ENCODE measurements around the gene ZDHHC18.

Gene ZDHHC18, protein sequence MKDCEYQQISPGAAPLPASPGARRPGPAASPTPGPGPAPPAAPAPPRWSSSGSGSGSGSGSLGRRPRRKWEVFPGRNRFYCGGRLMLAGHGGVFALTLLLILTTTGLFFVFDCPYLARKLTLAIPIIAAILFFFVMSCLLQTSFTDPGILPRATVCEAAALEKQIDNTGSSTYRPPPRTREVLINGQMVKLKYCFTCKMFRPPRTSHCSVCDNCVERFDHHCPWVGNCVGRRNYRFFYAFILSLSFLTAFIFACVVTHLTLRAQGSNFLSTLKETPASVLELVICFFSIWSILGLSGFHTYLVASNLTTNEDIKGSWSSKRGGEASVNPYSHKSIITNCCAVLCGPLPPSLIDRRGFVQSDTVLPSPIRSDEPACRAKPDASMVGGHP

DNA sequence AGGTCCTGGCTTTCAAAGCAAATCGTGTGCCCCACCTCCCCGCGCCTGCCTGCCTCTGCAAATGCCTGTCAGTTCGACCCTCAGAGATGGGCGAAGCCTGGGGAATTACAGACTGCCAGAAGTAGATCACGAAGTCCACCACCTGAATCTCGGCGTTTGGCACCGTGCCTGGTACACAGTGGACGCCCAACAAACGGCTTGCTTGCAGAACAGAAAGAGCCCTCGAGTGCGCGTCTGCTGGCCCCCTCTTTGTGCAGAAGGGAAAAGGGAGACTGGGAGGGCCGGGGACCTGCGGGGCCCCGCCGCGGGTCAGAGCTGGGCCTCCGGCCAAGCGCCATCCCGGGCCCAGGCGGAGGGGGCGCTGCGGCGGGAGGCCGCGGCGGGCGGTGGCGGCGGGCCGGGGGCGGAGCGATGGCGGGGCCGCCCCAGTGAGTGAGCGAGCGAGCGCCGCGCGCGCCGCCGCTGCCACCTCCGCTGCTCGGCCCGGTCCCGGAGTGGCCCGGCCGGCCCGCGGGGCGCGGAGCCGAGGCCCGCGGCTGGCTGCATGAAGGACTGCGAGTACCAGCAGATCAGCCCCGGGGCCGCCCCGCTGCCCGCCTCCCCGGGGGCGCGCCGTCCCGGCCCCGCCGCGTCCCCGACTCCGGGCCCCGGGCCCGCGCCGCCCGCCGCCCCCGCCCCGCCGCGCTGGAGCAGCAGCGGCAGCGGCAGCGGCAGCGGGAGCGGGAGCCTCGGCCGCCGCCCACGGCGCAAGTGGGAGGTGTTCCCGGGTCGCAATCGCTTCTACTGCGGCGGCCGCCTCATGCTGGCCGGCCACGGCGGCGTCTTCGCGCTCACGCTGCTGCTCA, at the start of gene ZDHHC18:
TSS of gene ZDHHC18 (plus strand) at position 428 of the 845 bp plus-strand sequence. CDS start at position 545, 117 bp downstream.
- peak; percentile 84 for DNase-seq

DNA sequence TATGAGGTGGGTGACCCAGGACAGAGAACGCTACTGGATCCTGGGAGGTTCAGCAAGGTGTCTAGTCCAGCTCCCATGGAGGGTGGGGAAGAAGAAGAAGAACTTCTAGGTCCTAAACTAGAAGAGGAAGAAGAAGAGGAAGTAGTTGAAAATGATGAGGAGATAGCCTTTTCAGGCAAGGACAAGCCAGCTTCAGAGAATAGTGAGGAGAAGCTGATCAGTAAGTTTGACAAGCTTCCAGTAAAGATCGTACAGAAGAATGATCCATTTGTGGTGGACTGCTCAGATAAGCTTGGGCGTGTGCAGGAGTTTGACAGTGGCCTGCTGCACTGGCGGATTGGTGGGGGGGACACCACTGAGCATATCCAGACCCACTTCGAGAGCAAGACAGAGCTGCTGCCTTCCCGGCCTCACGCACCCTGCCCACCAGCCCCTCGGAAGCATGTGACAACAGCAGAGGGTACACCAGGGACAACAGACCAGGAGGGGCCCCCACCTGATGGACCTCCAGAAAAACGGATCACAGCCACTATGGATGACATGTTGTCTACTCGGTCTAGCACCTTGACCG, 47.3 kb upstream of the ZDHHC18 start:
- DNase-seq: no peak

DNA sequence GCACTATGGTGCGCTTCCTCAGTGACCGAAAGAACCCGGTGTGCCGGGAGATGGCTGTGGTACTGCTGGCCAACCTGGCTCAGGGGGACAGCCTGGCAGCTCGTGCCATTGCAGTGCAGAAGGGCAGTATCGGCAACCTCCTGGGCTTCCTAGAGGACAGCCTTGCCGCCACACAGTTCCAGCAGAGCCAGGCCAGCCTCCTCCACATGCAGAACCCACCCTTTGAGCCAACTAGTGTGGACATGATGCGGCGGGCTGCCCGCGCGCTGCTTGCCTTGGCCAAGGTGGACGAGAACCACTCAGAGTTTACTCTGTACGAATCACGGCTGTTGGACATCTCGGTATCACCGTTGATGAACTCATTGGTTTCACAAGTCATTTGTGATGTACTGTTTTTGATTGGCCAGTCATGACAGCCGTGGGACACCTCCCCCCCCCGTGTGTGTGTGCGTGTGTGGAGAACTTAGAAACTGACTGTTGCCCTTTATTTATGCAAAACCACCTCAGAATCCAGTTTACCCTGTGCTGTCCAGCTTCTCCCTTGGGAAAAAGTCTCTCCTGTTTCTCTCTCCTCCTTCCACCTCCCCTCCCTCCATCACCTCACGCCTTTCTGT, 46.0 kb upstream of the ZDHHC18 start:
- no peak for DNase-seq

DNA sequence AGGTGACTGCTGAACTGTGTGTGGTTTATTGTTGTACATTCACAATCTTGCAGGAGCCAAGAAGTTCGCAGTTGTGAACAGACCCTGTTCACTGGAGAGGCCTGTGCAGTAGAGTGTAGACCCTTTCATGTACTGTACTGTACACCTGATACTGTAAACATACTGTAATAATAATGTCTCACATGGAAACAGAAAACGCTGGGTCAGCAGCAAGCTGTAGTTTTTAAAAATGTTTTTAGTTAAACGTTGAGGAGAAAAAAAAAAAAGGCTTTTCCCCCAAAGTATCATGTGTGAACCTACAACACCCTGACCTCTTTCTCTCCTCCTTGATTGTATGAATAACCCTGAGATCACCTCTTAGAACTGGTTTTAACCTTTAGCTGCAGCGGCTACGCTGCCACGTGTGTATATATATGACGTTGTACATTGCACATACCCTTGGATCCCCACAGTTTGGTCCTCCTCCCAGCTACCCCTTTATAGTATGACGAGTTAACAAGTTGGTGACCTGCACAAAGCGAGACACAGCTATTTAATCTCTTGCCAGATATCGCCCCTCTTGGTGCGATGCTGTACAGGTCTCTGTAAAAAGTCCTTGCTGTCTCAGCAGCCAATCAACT, 45.2 kb upstream of the ZDHHC18 start:
- no peak for DNase-seq

DNA sequence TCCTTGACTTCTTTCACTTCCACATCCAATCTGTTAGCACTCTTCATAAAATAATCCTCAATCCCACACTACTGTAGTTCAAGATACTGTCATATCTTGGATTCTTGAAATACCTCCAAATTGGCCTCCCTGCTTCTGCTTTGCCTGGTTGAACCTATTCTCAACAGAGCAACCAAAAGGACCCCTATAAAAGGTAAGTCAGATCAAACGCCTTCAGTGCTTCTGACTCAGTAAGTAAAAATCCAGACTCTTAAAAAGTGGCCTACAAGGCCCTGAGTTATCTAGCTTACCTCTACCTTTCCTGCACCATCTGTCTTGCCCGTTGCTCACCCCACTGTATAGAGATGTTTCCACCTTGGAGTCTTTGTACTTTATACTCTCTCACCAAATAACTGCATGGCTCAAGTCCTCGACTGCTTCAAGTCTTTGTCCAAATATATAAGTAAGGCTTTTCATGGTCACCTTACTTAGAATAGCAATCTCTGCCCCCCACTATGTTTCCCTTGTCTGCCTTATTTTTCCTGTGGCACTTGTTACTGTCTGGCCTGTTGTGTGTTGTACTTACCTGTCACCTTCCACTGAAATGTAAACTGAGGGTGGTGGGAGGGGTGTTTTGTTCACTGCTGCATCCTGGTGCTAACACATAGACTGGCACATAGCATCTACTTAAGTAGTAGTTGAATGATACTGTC, 43.8 kb upstream of the ZDHHC18 start:
- DNase-seq: no peak

DNA sequence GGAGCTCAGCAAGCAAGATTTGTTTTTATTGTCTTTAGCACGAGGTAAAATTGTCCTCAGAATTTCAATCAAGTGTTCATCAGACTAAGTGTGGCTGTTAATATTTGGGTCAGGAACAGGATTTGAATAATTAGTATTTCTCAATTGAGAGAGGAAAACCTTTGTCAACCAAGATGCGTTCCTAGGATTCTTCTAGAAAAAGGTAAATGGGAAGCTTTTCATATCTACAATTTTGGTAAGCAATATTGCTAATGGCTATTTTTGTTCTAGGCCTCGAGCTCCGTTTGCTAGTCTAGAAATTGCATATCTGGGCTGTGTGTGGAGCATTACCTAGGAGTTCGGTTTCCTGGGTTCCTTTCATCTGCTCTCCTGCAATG, 42.9 kb upstream of the ZDHHC18 start:
- no peak for DNase-seq

DNA sequence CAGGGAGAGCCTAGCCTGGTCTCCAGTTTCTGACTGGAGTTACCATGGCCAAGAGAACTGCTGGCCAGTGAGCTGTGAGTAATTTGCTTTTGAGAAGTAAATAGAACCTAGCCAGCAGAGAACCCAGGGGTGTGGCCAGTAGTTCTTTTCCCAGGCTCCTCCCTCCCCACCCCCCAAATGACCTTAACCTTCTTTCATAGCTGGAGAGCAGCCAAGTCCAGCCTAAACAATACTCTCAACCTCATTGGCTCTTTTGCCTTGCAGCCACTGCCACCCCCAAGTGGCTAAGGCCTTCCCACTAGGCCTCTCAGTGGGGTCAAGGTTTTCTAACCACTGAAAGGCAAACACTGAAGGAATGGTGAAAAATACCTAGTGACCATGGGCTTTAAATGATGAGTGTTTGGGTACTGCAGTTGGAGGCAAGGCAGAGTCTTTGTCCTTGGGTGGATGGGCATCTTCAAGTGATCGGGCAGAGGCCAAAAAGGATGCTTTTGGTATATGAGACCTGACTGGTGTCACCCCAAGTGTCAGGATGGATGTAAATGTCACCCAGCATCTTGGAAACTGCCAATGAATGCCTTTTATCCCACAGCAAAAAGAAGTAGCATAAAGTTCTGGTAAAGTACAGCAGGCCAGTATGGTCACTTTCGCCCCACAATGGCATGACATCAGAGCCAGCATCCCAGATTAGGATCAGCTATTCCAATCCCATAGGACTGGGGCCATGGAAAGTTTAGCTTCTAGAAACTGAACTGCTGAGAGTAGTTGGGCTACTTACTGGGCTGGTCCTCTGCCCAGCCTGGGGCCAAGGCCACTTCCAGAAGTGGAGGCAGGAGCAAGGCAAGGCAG, 42.2 kb upstream of the ZDHHC18 start:
- no peak for DNase-seq

DNA sequence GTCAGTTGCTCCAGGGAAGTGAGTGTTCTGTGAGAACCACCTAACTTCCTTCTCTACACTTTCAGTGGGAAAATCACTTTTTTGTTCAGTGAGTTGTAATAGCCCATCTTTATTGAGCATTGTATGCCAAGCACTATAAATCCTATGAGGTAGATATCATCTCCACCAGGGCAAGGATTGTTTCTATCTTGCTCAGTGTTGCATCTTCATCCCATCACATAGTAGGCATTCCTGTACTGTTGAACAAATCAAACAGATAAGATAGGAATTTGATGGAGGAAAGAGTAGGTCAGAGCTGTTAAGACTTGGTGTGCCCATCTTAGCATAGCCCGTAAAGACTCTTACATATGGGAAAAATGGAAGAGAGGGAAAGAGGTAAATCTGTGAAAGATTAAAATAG, 41.6 kb upstream of the ZDHHC18 start:
- no peak for DNase-seq

DNA sequence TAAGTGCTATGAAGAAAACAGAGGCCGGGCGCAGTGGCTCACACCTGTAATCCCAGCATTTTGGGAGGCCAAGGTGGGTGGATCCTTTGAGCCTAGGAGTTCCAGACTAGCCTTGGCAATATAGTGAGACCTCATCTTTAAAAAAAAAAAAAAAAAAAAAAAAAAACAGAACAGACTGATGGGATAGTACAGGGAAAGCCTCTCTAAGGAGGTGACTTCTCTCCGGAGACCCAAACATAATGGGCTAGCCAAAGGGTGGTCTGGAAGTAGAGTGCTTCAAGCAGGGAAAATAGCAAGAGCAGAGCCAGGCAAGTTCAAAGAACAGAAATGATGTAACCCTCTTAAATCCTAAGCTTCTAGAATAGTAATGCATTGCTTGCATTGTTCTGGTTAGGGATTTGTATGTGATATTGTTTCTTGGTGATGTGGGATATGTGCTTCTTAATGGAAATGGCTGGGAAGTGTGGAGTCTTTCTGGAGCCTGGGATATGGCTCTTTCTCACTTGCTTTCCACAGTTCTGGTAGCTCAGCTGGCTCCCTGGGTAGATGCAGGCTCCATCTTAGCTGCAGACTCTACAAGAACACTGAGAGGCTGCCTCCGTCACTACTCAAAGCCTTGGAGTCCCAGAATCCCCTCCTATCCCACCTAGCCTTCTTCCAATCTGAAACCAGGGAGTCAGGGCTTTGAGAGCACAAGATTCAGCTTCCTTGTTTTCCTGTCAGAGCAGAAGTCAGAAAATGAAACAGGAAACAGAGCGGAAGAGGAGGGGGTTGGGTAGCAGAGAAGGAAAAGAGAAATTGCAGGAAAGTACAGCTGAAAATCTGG, 40.7 kb upstream of the ZDHHC18 start:
- no peak for DNase-seq

DNA sequence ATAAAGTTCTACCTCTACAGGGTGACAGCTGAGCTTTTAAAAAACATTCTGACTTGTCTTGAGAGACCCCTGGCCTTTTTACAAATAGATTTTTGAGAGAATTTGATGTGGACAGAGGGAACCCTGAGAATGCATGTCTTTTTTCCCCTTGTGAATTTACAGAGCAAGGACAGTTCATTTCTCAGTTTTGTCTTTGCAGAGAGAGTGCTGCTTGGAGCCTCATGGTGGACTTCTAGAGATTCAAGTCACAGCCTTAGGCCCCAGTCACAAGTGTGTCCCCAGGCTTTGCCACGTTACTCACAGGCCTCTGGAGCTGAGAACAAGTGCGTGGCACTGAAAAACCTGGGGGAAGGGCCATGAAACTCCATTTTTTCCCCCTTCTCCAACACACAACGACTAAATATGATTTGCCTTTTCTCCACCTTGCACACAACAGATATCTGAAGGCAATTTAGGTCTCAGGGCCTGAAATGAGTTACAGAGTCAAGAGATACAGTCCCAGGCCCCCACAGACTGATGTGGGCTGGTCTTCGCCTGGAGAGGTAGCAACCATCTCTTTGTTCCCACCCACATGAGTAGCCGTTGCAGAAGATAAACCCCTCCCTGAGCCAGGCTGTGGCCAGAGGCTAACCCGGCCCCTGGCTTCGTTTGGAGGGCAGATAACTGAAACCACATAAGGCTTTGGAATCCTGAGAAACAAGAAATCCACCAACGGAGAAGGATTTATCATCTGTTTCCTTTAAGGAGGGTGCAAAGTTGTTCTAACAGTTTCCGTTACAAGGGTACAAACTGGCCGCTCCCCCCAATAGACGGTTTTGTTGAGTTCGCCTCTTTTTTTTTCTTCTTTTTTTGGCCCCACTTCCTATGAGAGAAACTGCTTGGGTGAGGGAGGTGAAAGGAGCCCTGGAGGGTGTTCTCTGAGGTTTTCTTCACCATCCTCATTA, 39.8 kb upstream of the ZDHHC18 start:
- DNase-seq: peak; percentile 40

DNA sequence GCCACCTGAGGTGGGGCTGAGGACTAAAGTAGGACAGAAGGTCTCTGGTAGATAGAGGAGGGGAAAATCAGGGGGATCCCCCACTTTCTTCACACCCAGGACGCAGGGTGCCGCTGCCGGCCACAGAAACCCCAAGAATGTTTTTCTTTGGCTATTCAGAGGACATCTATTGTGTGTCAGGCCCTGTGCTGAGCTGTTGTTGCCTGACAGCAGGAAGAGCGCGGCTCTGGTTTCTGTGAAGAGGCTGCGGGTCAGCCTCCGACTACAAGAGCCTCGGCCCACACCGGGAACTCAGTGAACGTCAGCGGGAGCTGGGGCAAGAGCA, 39.1 kb upstream of the ZDHHC18 start:
- peak; percentile 77 for DNase-seq

DNA sequence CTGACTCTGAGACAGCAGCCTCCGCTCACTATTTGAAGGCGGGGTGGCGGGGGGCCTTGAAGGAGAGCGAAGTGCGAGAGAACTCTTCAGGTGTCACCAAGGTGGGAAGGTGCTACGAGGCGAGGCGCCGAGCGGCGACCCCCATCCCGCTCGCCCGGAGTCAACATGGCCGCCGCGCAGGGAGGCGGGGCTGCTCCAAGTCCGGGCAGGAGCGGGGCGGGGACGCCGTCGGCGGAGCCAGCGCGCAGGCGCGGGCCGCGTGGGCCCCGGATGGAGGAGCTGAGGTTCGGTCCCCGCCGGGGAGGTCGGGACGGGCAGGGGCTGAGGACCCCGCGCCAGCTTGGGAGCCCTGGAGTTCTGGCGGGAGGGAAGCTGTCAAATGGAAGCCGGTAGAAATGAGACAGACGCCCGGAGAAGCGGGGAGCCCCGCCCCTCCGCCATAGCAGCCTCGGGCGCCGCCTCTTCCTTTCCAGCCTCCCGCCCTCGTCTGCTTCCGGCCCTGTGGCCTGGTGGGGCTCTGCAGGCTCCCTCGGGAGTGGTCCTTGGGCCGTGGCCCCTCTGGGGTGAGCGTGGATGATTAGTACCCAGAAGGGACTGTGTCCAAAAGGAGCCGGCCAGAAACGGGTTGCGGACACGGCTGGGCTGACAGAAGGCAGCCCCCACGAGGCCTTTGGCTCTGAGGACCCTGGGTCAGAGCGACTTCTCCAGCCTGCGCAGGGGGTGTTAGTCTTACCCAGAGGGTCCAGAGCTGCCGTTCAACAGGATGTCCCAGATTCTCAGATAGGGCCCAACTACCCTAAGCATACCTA, 38.6 kb upstream of the ZDHHC18 start, which contains the start of gene PIGV:
TSS of gene PIGV (plus strand) at position 245 of the 809 bp plus-strand sequence. CDS start 2,866 bp downstream, outside the sequence.
- peak; percentile 92 for DNase-seq

DNA sequence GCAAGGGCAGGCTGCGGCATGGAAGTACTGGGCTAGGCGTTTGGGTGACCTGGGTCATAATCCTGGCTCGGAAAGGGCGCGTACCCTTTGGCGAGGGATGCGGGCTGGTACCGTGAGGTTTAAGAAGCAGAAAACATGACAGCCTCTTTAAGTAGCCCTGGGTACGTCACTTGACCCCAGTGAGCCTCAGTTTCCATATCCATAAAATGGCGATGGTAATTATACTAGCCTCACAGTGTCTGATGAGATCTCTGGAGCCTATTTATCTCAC, 38.0 kb upstream of the ZDHHC18 start:
- DNase-seq: no peak

DNA sequence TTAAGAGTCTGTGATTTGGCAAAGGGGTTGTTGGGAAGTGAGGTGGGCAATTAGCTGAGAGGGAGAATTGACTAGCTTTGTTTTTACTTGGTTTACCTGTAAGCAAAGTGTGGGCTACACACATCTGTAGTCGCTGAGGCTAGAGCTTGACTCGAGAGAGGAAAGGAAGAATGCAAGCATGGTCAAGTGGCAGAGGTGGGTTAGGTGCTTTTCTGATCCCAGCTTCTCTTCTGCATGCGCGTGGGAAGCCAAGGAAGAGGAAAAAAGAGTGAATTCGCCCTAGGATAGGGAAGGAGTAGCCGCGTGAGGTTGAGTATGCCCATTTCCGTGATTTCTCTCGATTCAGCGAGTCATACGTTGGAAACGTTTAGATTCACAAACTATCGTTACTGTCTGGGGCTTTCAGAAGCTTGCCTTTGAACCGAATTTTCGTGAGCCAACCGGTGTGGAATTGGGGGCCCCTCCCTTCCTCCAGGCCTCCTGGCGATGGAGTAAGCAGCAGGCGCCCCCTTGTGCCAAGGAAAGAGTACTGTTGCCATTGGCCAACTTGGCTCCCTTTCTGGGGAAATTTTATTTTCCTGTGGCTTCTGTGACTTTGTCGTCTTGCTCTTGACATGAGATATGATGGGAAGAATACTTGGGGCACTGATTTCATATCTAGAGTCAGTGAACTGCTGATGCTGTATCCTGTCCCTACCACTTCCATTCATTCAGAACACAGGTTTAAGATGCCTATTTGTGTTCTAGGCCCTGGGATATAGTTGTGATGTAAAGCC, 37.5 kb upstream of the ZDHHC18 start:
- peak; percentile 75 for DNase-seq

DNA sequence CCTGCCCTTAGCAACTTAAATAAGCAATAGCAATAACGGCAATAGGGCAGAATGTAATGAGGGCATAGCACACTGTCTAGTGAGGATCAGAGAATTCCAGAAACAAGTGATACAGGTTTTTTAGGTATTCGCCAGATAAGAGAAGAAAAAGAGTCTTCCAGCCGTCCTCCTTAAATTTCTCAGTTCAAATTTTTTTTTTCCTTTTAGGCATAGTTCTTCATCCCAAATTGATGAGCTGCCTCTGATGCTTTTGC, 36.9 kb upstream of the ZDHHC18 start:
- DNase-seq: no peak

DNA sequence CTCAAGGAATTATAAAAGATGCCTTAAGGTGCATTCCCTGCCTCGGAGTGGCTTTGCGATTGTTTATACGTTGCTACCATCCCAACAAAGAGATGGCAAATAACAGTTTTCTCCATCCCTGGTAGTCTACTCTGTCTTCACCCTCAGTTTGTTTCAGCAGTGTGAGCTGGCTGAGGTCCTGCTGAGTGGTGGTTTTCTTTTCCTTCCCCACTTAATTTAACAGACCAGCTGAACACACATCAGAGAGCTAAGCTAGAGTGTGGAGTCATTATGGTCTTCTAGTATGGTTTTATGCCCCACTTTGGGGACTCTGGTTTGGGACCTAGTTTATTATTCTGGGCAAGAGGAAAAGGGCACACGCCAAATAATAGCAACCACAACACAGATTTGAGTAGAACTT, 36.6 kb upstream of the ZDHHC18 start:
- no peak for DNase-seq

DNA sequence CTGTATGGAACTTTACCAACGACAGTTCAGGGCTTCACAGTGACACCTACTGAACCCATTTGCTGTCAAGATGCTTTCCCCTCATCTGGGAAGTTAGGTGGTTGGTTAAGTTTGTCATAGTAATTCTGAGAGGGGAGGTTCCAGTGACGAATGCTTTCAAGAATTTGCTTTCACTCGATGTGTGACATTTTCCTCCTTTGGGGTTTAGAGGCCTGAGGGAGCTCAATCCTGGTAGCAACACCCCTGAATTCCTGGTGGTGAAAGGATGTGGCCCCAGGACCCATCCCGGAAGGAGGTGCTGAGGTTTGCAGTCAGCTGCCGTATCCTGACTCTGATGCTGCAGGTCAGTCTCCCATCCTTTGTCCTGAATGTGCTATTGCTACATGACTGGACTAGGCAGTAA, 35.9 kb upstream of the ZDHHC18 start:
- DNase-seq: no peak

DNA sequence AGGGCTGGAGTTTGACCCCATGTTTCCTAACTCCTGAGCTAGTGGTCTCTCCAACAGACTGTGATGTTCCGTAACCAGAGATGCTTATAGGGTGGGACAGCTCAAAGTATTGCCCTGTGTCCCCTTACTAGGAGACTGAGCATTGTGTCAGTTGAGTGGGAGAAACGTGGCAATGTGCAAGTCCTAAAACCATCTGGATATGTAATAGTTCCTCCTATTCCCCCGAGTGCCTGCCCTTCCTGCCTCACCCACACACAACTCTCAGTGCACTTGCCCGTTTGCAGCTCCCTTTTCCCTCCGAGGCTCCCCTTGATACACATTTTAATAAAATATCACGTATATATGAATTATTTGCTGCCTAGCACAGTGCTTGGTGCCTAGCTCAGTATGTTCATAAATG, 35.3 kb upstream of the ZDHHC18 start:
- DNase-seq: no peak

All from activated CD4-positive, CD25-positive, alpha-beta regulatory T cell treated with anti-CD3 and anti-CD28 coated beads, Interleukin-2, amount 50 U/mL, for 72 hours (primary cell).